Natural killer cell (primary cell): ENCODE results near the gene ADORA2A. TPM values are rescaled to one million over a fixed set of nuclear protein-coding genes. Genes with fewer than 3 reads are reported as not detected.

Experiments
- ATAC-seq, 3 donors: fragments of 150-1000 bp in 2 of 3; fragments of 200-7000 bp in 1 of 3; cut with Tn5 transposase; 1 replicate in 1 of 3; 2 replicates in 2 of 3; pipeline ENCODE4 v1.10.0; 2021; ENCODE audit warnings: mild to moderate bottlenecking in 2 of 3, moderate library complexity in 2 of 3
- DNase-seq, 2 donors: peaks; one replicate each; pipeline versions ENCODE4 v3.0.0 to v3.0.0-alpha.2; 2013 to 2021; ENCODE audit warnings: mixed read lengths in 1 of 2
- H3K27ac ChIP-seq: one replicate; pipeline ENCODE4 v1.5.1; 2013; ENCODE audit warnings: mild to moderate bottlenecking, low read length
- H3K27me3 ChIP-seq: one replicate; pipeline ENCODE4 v1.6.1; 2013; ENCODE audit warnings: low read length; ENCODE audit not compliant: control insufficient read depth, insufficient read depth
- H3K36me3 ChIP-seq: one replicate; pipeline ENCODE4 v1.6.1; 2013; ENCODE audit warnings: low read length; ENCODE audit not compliant: control insufficient read depth, insufficient read depth
- H3K4me1 ChIP-seq: one replicate; pipeline ENCODE4 v1.6.1; 2013; ENCODE audit warnings: low read length; ENCODE audit not compliant: control insufficient read depth, insufficient read depth
- H3K4me3 ChIP-seq: one replicate; pipeline ENCODE4 v1.5.1; 2013; ENCODE audit warnings: low read length
- H3K9me3 ChIP-seq: one replicate; pipeline ENCODE4 v1.6.1; 2013; ENCODE audit warnings: low read length; ENCODE audit not compliant: control insufficient read depth, insufficient read depth
- H3K27ac Mint-ChIP-seq, 2 donors: one replicate each; pipeline ENCODE4 v1.8.0; 2022; ENCODE audit warnings: mild to moderate bottlenecking in 2 of 2, mixed read lengths in 2 of 2, moderate library complexity in 1 of 2
- H3K27me3 Mint-ChIP-seq, 2 donors: one replicate each; pipeline ENCODE4 v1.8.0; 2022; ENCODE audit warnings: low read depth in 2 of 2, mixed read lengths in 2 of 2
- H3K36me3 Mint-ChIP-seq: one replicate; pipeline ENCODE4 v1.8.0; 2022; ENCODE audit warnings: mixed read lengths
- H3K4me1 Mint-ChIP-seq, 2 donors: one replicate each; pipeline ENCODE4 v1.8.0; 2022; ENCODE audit warnings: mixed read lengths in 2 of 2
- H3K4me3 Mint-ChIP-seq: one replicate; pipeline ENCODE4 v1.8.0; 2022; ENCODE audit warnings: mild to moderate bottlenecking, moderate library complexity, mixed read lengths
- H3K9me3 Mint-ChIP-seq, 2 donors: one replicate each; pipeline ENCODE4 v1.8.0; 2022; ENCODE audit warnings: mixed read lengths in 2 of 2
- CTCF ChIP-seq: fragments of 200-600 bp; IDR thresholded peaks from one replicate; pipeline ENCODE4 v1.8.0; 2022; ENCODE audit warnings: antibody characterized with exemption
- WGBS: methylation state at CpG from one replicate; pipeline ENCODE4 v1.1.7; 2013; ENCODE audit warnings: missing lambda C conversion rate; ENCODE audit not compliant: insufficient coverage; 5-methylcytosine and 5-hydroxymethylcytosine counted together
- intact Hi-C: fragments of 100-400 bp; cut with micrococcal nuclease; formaldehyde crosslinking; loops from one replicate; pipeline ENCODE4 v1.14.2; 2022
- total RNA-seq, 4 donors: library from RNA; stranded (reverse); fragments of 120-200 nt in 1 of 4; gene quantifications; one replicate each; pipeline versions ENCODE4 v1.2.3 to v1.2.4, GENCODE V29; 2013 to 2022

The ADORA2A gene
- total RNA-seq, 3 donors from 2014 or later (not counting 1 experiment from before 2014, with no cell fraction given) = 11.0 to 15.0 (median 11.7) TPM

- 80% methylated on average over 16 of the region's 16 CpGs for WGBS
- Histone ChIP-seq H3K4me3 (no peak overlapping the region), H3K36me3 (peaks cover 25% of the 10 kb centered on the region), H3K27me3 (no peaks in the 10 kb centered on the region), H3K27ac (no peak overlapping the region), H3K9me3 (no peaks in the 10 kb centered on the region), H3K4me1 (peaks cover 4% of the 10 kb centered on the region)
- intact Hi-C loops = no loop called here
- Mint-ChIP-seq H3K4me1 (peaks cover 0 to 3% of the 10 kb centered on the region in 2 donors), H3K4me3 (no peak overlapping the region), H3K27me3 (peaks cover 0 to 5% of the 10 kb centered on the region in 2 donors), H3K9me3 (no peaks in the 10 kb centered on the region), H3K27ac (no peak overlapping the region), H3K36me3 (no peaks in the 10 kb centered on the region)
- TF ChIP-seq CTCF = no peak
- DNase-seq (no peak), ATAC-seq (no peak)
Measured at GRCh38 chr22:24418786-24419474, 8.5 kb upstream of the ADORA2A start.

- H3K4me1 ChIP-seq = peaks cover 7% of the 10 kb centered on the region
- no peak for ATAC-seq
- no peak overlapping the region for H3K4me3 ChIP-seq
- Mint-ChIP-seq H3K9me3 (no peaks in the 10 kb centered on the region), H3K27me3 (peaks cover 0 to 5% of the 10 kb centered on the region in 2 donors), H3K27ac (no peak overlapping the region), H3K4me3 (no peak overlapping the region), H3K4me1 (peaks cover 0 to 3% of the 10 kb centered on the region in 2 donors), H3K36me3 (no peaks in the 10 kb centered on the region)
- H3K9me3 ChIP-seq = no peaks in the 10 kb centered on the region
- TF ChIP-seq CTCF = no peak
- H3K36me3 ChIP-seq = peaks cover 21% of the 10 kb centered on the region
- DNase-seq = no peak
- intact Hi-C loops = no loop called here
- 72% methylated on average over 7 of the region's 7 CpGs for WGBS
- no peak overlapping the region for H3K27ac ChIP-seq
- no peaks in the 10 kb centered on the region for H3K27me3 ChIP-seq
Measured at GRCh38 chr22:24419475-24419850, 7.9 kb upstream of the ADORA2A start.

- H3K36me3 ChIP-seq = peaks cover 13% of the 10 kb centered on the region
- peaks cover 15% of the 10 kb centered on the region for H3K4me1 ChIP-seq
- ATAC-seq = no peak
- Mint-ChIP-seq H3K4me3 (no peak overlapping the region), H3K36me3 (no peaks in the 10 kb centered on the region), H3K27ac (no peak overlapping the region), H3K9me3 (no peaks in the 10 kb centered on the region), H3K4me1 (peaks cover under 1 to 4% of the 10 kb centered on the region in 2 donors), H3K27me3 (peaks cover under 1 to 5% of the 10 kb centered on the region in 2 donors)
- intact Hi-C loops = no loop called here
- H3K27me3 ChIP-seq = no peaks in the 10 kb centered on the region
- no peaks in the 10 kb centered on the region for H3K9me3 ChIP-seq
- H3K27ac ChIP-seq = no peak overlapping the region
- WGBS = 79% methylated on average over 18 of the region's 18 CpGs
- DNase-seq = no peak
- no peak for TF ChIP-seq CTCF
- no peak overlapping the region for H3K4me3 ChIP-seq
Measured at GRCh38 chr22:24420072-24420976, 7.1 kb upstream of the ADORA2A start.
